GM19238 (cell line): Measurements from ENCODE around the gene GRB2.
A peak's percentile ranks its signal among the peaks of the same experiment; 100 is the strongest.
"Not testable (repeated sequence)": the region's sequence is repeated elsewhere in the genome, so short reads cannot be mapped to it uniquely, and the experiment has no call there.

ENCODE experiments used
- DNase-seq: peaks from one replicate; pipeline ENCODE4 v3.0.0; 2011; ENCODE audit warnings: low spot score; ENCODE audit not compliant: insufficient read length

The GRB2 gene

GRCh38 chr17:75321506-75321905 lies 84.0 kb downstream of the GRB2 start:
- no peak for DNase-seq

GRCh38 chr17:75319904-75320691 lies 85.4 kb downstream of the GRB2 start:
- DNase-seq: no peak

DNA sequence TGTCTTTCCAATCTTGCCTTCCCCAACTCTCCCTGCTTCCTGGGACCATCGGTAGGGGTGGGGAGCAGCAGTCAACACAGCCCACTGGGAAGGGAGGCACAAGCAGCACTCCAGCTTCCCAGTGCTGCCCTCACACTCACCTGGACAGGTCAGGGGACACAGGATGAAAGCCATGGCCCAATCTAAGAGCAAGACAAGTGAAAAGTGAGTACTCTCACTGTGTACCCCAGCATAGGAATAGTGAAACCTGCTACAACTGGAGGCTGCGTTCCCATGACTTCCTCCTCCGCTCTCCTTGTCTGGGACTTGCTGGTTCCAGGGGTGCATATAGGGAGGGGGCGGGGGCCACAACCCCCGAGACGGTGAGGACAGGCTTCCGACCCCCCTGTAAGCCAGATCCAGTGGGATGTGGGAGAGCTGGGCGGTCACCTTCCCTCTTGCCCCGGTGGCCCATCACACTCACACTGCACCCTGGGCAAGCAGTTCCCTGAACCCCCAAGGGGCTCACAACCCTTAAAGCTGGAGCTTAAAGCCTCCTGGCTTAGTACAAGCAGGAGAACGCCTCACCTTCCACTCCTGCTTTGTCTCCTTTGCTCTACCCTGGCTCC lies 86.8 kb downstream of the GRB2 start:
- no peak for DNase-seq

DNA sequence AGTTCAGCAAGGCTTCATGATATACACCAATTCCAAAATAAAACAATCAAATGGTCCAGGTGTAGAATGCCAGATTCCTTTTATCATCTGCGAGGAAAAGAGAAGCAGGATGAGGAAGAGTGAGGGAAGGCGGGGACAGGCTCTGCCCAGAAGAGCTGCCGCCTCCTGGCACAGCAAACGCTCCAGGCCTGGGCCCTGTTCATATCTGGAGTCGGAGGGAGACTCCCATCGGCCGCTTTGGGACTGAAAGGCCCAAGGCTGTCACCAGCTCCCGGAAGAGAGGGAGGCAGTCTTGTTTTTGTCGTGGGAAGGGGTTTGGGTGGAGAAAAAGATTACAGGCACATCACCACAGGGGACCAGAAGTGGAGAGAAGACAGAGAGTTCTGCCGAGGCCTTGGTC lies 87.3 kb downstream of the GRB2 start:
- no peak for DNase-seq

DNA sequence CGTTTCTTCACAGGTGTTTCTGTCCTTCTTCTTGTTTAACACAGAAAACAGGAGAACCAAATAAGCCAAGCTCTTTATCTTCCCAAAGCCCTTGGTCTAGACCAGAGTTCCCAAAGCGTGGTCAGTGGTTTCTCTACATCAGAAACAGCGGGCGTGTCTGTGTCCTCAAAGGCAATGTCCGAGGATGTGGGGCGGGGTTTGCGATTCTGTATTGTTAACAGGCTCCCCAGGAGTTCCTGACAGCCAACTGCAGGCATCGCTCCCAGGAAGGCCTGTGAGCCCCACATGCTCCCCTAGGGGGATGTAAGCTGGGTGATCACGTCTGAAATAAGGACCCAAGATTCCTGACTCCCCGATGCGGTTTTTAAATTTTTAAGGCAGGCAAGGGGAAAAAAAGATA lies 87.8 kb downstream of the GRB2 start:
- DNase-seq: no peak

DNA sequence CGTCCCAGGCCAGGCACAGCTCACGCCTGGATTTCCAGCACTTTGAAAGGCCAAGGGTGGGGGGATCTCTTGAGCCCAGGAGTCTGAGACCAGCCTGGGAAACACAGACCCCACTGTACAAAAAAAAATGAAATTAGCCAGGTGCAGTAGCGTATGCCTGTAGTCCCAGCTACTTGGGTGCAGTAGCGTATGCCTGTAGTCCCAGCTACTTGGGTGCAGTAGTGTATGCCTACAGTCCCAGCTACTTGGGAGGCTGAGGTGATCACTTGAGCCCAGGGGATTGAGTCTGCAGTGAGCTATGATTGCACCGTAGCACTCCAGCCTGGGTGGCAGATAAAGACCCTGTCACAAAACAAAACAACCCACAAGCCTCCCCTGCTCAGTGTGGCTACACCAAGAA lies 89.2 kb downstream of the GRB2 start:
- DNase-seq: no peak

GRCh38 chr17:75315541-75316243 lies 89.8 kb downstream of the GRB2 start:
- no peak for DNase-seq

GRCh38 chr17:75313941-75314551 lies 91.4 kb downstream of the GRB2 start:
- DNase-seq: no peak

- no peak for DNase-seq
These were observed 96.5 kb downstream of the GRB2 start for GRCh38 chr17:75308732-75309629.

- no peak for DNase-seq
These were observed 97.3 kb downstream of the GRB2 start for GRCh38 chr17:75307957-75308731.

GRCh38 chr17:75301502-75302206 lies 103.8 kb downstream of the GRB2 start:
- DNase-seq: no peak

GRCh38 chr17:75301049-75301448 lies 104.4 kb downstream of the GRB2 start:
- DNase-seq: no peak

GRCh38 chr17:75300280-75300679 lies 105.2 kb downstream of the GRB2 start:
- no peak for DNase-seq

GRCh38 chr17:75295201-75296158 lies 110.0 kb downstream of the GRB2 start:
- no peak for DNase-seq

DNA sequence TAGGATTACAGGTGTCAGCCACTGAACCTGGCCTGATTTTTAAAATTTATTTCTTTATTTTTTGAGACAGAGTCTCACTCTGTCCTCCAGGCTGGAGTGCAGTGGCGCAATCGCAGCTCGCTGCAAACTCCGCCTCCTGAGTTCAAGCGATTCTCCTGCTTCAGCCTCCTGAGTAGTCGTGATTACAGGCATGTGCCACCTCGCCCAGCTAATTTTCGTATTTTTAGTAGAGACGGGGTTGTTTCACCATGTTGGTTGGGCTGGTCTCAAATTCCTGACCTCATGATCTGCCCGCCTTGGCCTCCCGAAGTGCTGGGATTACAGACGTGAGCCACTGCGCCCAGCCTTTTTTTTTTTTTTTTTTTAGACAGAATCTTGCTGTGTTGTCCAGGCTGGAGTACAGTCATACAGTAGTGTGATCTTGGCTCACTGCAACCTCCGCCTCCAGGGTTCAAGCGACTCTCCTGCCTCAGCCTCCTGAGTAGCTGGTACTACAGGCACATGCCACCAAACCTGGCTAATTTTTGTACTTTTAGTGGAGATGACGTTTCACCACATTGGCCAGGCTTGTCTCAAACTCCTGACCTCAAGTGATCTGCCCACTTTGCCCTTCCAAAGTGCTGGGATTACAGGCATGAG lies 112.5 kb downstream of the GRB2 start:
- not testable (repeated sequence) for DNase-seq

- no peak for DNase-seq
These were observed 115.6 kb downstream of the GRB2 start for GRCh38 chr17:75289832-75290337.

DNA sequence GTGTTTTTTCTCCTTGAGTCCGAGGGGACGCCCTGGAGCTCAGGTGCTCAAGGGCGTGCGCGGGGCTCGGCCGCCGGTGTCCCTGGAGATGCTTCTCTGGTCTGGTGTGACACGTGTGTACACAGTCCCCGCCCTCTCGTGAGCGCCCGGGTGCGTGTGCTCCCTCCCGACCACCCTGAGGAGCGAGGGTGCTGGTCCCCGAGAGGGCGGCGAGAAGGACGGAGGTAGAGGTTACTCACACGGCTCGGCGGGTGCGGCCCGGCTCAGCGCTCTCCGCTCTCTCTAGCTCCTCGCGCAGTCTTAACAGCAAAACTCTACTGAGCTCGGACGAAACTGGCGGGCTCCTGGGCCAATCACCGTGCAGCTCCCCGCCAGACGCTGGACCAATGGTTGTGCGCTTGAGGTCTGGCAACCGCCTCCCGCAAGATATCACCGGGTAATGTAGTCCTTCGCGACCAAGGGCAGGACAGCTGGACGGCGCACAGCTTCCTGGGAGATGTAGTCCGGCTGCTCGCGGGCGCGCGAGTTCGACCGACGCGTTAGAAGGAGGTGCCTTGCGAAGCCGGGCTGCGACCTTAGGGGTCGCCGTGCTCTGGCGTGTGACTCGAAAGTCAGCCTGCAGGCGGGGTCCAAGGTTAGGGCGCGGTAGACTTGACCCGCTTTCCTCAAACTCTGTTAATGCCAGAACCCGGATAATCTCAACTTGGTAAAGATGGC lies 116.2 kb downstream of the GRB2 start, which contains the start of gene SLC25A19:
Gene SLC25A19, minus strand, starts transcription at position 319 of the 717 bp plus-strand sequence. CDS start 2,669 bp downstream, outside the sequence.
- peak; percentile 92 for DNase-seq
